ENCODE data around the gene NBPF3. TPM values are rescaled to one million over a fixed set of nuclear protein-coding genes. Genes with fewer than 3 reads are reported as not detected.

NBPF3 gene
- total RNA-seq, 1 experiment from 2014 or later: 15.8 TPM

DNA sequence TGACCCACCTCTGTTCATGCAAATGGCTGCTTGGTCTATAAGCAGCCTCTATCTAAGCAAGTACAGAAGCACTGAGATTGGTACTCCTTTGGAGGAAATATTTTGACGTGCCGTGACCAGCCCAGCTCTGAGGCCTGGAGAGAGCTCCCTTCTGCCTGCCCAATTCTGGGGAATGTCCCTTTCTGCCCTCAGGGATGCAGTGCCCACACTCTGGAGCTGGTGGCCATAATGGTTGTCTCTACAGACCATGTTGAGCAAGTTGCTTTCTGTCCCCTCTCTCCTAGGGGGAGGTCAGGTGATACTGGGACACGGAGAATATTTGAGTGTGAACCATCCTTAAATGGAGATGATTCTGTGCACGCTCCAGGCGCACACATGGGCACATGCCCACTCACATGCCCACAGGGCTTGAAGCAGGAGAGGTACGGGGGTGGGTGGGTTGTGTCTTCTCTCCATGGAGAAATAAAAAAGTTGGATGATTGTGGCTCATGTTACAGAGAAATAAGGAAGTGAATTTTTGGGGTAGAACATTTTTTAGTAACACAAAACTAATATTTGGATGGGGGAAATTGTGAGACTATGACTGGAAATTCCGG is 55.4 kb downstream of the NBPF3 start:
- no peaks in the 10 kb centered on the region for H3K79me1 ChIP-seq (ENCODE audit: insufficient read depth, low read depth, low read length, poor library complexity, severe bottlenecking)
- Mint-ChIP-seq H3K27ac (no peak overlapping the region), H3K9me3 (peaks cover 6 to 14% of the 10 kb centered on the region in 2 experiments), H3K27me3 (ENCODE audit: low read depth) (peaks cover 21% of the 10 kb centered on the region), H3K36me3 (ENCODE audit: insufficient read depth in 1 of 3, low read depth in 3 of 3) (peaks cover 0 to 6% (median 3%) of the 10 kb centered on the region in 3 experiments; a peak in 3 of 7 replicates), H3K4me3 (no peak overlapping the region), H3K4me1 (peaks cover 16 to 32% of the 10 kb centered on the region in 2 experiments)
- H2BK20ac ChIP-seq (ENCODE audit: low read depth, low read length, poor library complexity, severe bottlenecking): no peak overlapping the region
- H3K4me2 ChIP-seq (ENCODE audit: insufficient read depth, insufficient read length, low read length): no peak overlapping the region
- H3K27me3 ChIP-seq (ENCODE audit: insufficient read depth, low read length): peaks cover 2% of the 10 kb centered on the region; the same call in 1 of the 2 replicates
- H3K9ac ChIP-seq (ENCODE audit: extremely low read depth, insufficient read length, low read length): no peak overlapping the region
- no peak overlapping the region for H3K23ac ChIP-seq (ENCODE audit: insufficient read length, low read depth, low read length)
- no peaks in the 10 kb centered on the region for H4K20me1 ChIP-seq (ENCODE audit: control insufficient read depth, insufficient read depth, insufficient read length)
- H2BK120ac ChIP-seq (ENCODE audit: low read depth, low read length, poor library complexity, severe bottlenecking): no peak overlapping the region
- TF ChIP-seq, protein P1, sequence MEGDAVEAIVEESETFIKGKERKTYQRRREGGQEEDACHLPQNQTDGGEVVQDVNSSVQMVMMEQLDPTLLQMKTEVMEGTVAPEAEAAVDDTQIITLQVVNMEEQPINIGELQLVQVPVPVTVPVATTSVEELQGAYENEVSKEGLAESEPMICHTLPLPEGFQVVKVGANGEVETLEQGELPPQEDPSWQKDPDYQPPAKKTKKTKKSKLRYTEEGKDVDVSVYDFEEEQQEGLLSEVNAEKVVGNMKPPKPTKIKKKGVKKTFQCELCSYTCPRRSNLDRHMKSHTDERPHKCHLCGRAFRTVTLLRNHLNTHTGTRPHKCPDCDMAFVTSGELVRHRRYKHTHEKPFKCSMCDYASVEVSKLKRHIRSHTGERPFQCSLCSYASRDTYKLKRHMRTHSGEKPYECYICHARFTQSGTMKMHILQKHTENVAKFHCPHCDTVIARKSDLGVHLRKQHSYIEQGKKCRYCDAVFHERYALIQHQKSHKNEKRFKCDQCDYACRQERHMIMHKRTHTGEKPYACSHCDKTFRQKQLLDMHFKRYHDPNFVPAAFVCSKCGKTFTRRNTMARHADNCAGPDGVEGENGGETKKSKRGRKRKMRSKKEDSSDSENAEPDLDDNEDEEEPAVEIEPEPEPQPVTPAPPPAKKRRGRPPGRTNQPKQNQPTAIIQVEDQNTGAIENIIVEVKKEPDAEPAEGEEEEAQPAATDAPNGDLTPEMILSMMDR (conservative IDR thresholded peaks at IDR 0.05): no peak
- H3K79me2 ChIP-seq (ENCODE audit: insufficient read depth, low read length): no peaks in the 10 kb centered on the region
- H3K14ac ChIP-seq (ENCODE audit: insufficient read depth, low read length): no peak overlapping the region
- no peak overlapping the region for H2BK12ac ChIP-seq (ENCODE audit: insufficient read length, low read depth, low read length)
- no peak overlapping the region for H3K56ac ChIP-seq (ENCODE audit: insufficient read length, low read depth, low read length)
- H3K27ac ChIP-seq (ENCODE audit: insufficient read length, low read depth, low read length): no peak overlapping the region
- no peak overlapping the region for H2BK5ac ChIP-seq (ENCODE audit: insufficient read length, low read length)
- no peak overlapping the region for H2AFZ ChIP-seq (ENCODE audit: low read length)
- no peak overlapping the region for H3T11ph ChIP-seq (ENCODE audit: low read length)
- H3K18ac ChIP-seq (ENCODE audit: insufficient read length, low read depth, low read length): no peak overlapping the region
- no peak overlapping the region for H4K91ac ChIP-seq (ENCODE audit: insufficient read length, low read depth, low read length)
- H3K9me3 ChIP-seq (ENCODE audit: control insufficient read depth, low read depth, low read length): no peaks in the 10 kb centered on the region
- DNase-seq: no peak
- no peak overlapping the region for H4K5ac ChIP-seq (ENCODE audit: insufficient read length, low read depth, low read length)
- no peak overlapping the region for H3K4ac ChIP-seq (ENCODE audit: low read depth, low read length)
- WGBS (ENCODE audit: extremely low coverage, insufficient read length, low lambda C conversion rate): no CpG with 5 or more reads among the region's 7 CpGs
- no peak overlapping the region for H2AK5ac ChIP-seq (ENCODE audit: insufficient read length, low read length)
- H3K23me2 ChIP-seq (ENCODE audit: insufficient read length, low read depth, low read length, poor library complexity, severe bottlenecking): no peaks in the 10 kb centered on the region
- no peak overlapping the region for H2BK15ac ChIP-seq (ENCODE audit: low read depth, low read length)
- H3K4me1 ChIP-seq (ENCODE audit: insufficient read depth, low read length): peaks cover 2% of the 10 kb centered on the region; the same call in 1 of the 2 replicates
- H4K8ac ChIP-seq (replicated peaks; ENCODE audit: insufficient read length, low read depth, low read length): no peak overlapping the region

All from H9 (cell line).